ENCODE data around the gene NEBL.

The NEBL gene

GRCh38 chr10:20856484-20856883 lies 40.6 kb downstream of the NEBL start:
- DNase-seq = no peak

GRCh38 chr10:20855398-20856038 lies 41.6 kb downstream of the NEBL start:
- DNase-seq = no peak

GRCh38 chr10:20853276-20853675 lies 43.8 kb downstream of the NEBL start:
- DNase-seq = no peak

- DNase-seq = no peak
These were observed 44.8 kb downstream of the NEBL start for GRCh38 chr10:20852303-20852702.

- DNase-seq = no peak
These were observed 49.6 kb downstream of the NEBL start for GRCh38 chr10:20847512-20847911.

GRCh38 chr10:20846263-20846662 lies 50.8 kb downstream of the NEBL start:
- no peak for DNase-seq

- DNase-seq = no peak
These were observed 55.7 kb downstream of the NEBL start for GRCh38 chr10:20841419-20841818.

GRCh38 chr10:20839910-20840309 lies 57.2 kb downstream of the NEBL start:
- DNase-seq = no peak

GRCh38 chr10:20839141-20839540 lies 58.0 kb downstream of the NEBL start:
- no peak for DNase-seq

- DNase-seq = no peak
These were observed 60.7 kb downstream of the NEBL start for GRCh38 chr10:20836401-20836800.

- DNase-seq = no peak
These were observed 61.8 kb downstream of the NEBL start for GRCh38 chr10:20835335-20835734.

GRCh38 chr10:20834825-20835224 lies 62.3 kb downstream of the NEBL start:
- DNase-seq = no peak

- DNase-seq = no peak
These were observed 74.3 kb downstream of the NEBL start for GRCh38 chr10:20822825-20823224.

- no peak for DNase-seq
These were observed 79.5 kb downstream of the NEBL start for GRCh38 chr10:20817646-20818045.

- DNase-seq = no peak
These were observed 80.0 kb downstream of the NEBL start for GRCh38 chr10:20817116-20817515.

GRCh38 chr10:20814116-20814515 lies 83.0 kb downstream of the NEBL start:
- DNase-seq = no peak

GRCh38 chr10:20811131-20811530 lies 86.0 kb downstream of the NEBL start:
- no peak for DNase-seq

GRCh38 chr10:20809631-20810030 lies 87.5 kb downstream of the NEBL start:
- no peak for DNase-seq

GRCh38 chr10:20806487-20806886 lies 90.6 kb downstream of the NEBL start:
- no peak for DNase-seq

- DNase-seq = no peak
These were observed 99.8 kb downstream of the NEBL start for GRCh38 chr10:20797290-20797689.

GRCh38 chr10:20795391-20795790 lies 101.7 kb downstream of the NEBL start:
- DNase-seq = no peak

- no peak for DNase-seq
These were observed 111.9 kb downstream of the NEBL start for GRCh38 chr10:20785174-20785573.

GRCh38 chr10:20778008-20778757 lies 118.9 kb downstream of the NEBL start:
- no peak for DNase-seq

GRCh38 chr10:20776384-20777118 lies 120.6 kb downstream of the NEBL start:
- no peak for DNase-seq
